ENCODE results near the gene EPSTI1. TPM values are rescaled to one million over a fixed set of nuclear protein-coding genes. Genes with fewer than 3 reads are reported as not detected.
A peak's percentile ranks its signal among the peaks of the same experiment; 100 is the strongest.

Gene EPSTI1
- total RNA-seq, 4 donors from 2014 or later, result 13.1 to 145 (median 18.7) TPM

DNA sequence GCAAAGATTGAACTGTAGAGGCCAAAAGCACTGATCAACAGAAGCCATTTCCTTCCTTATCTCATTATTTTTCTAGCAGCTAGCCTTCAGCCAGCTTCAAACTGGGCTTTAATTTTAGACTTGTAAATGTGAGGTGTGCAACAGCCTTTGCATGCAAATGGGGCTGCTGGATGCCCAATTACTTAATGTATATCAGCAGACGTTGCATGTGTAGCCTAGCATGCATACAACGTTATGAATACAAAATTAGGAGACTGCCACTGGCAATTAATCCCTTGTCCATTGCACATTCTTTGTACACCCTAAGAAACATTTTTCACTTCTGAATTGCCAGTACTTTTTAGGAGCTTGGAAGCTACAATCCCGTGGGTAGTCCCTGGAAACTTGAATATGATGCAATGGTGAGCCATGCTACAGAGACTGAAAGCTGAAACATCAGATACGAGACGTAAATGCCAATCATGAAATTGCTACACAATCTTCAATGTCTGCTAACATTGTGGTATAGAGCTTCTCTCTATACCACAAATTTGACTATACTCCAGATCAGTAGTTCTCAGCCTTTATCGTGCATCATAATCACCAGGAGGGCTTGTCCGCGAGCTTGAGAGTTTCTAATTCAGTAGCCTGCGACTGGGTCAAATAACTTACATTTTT is 20.2 kb downstream of the EPSTI1 start:
- intact Hi-C loops (cut with DNase I; ENCODE audit: low total_unique reads) (loop anchor here (10.0 kb wide), 1 partner anchor 823 kb away; no protein-coding TSS in a partner anchor), in situ Hi-C loops (cut with MboI; ENCODE audit: low pct_ligation_motif_present in 1 of 4, low pct_unique_long_range_greater_than_20kb in 1 of 4, low sequenced_read_pairs in 3 of 4) (loop anchor here in 1 of 4 donors (10.0 kb wide), 1 partner anchor 903 kb away; the partner anchor contains the start of genes CCDC122 and LACC1)
- 80 to 88% methylated on average over 6 to 9 of the region's 9 CpGs for WGBS, 2 donors (ENCODE audit: low coverage in 1 of 2)
- H3K27me3 ChIP-seq, result no peaks in the 10 kb centered on the region
- DNase-seq, result no peak
- no peak overlapping the region for H3K27ac ChIP-seq
- no peak for TF ChIP-seq POLR2AphosphoS5 (IDR thresholded peaks at IDR 0.05)
- TF ChIP-seq CTCF (IDR thresholded peaks at IDR 0.05), result no peak
- TF ChIP-seq POLR2A (IDR thresholded peaks at IDR 0.05), result no peak
- TF ChIP-seq EP300 (IDR thresholded peaks at IDR 0.05; ENCODE audit: low read depth), result no peak
- H3K4me1 ChIP-seq, result peaks cover 6 to 27% (median 21%) of the 10 kb centered on the region in 4 donors
- H3K36me3 ChIP-seq, result no peaks in the 10 kb centered on the region
- no peak overlapping the region for H3K4me3 ChIP-seq
- H3K9me3 ChIP-seq, result no peaks in the 10 kb centered on the region

DNA sequence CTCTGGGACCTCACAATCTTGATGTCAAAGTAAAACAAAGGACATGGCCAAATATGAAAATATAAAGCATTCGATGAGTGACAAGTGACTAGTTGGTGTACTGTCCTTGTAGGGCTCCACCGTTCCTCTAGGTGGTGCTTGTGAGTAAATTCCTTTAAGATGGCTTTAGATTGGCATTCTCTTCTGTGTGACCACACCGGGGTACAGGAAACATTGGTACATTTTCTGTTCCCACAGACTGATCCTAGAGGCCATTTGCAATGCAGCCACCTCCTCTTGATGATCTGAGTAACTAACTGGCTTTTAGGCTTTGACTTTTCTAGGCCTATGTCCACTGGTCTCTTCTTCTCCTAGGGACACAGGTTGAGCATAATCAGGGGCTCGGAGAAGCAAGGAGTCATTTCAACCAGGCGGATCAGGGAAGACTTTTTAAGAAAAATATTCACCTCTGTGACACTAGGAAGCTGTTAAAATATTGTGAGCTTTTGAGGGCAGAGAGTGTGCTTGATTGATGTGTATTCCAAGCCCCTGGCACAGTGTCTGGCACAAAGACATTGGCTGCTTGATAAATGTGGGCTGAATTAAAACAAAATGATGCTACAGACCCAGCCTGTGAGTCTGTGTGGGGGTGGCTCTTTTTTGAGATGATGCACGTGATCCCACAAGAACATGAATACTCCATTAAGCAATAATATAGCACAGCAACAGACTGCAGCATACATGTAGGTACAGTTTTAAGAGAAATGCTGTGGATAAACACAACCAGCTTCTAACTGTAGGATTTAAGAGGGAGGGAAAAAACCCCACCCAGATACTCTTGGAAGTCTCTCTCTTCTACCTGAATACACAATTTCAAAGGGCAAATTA is 21.0 kb downstream of the EPSTI1 start:
- in situ Hi-C loops (cut with MboI; ENCODE audit: low pct_ligation_motif_present in 1 of 4, low pct_unique_long_range_greater_than_20kb in 1 of 4, low sequenced_read_pairs in 3 of 4), result loop anchor here in 1 of 4 donors (10.0 kb wide), 1 partner anchor 904 kb away; the partner anchor contains the start of genes CCDC122 and LACC1
- H3K9me3 ChIP-seq, result no peaks in the 10 kb centered on the region
- H3K36me3 ChIP-seq, result no peaks in the 10 kb centered on the region
- WGBS, 2 donors (ENCODE audit: low coverage in 1 of 2), result 62 to 80% methylated on average over 2 to 6 of the region's 6 CpGs
- DNase-seq, result peak; percentile 50
- H3K4me1 ChIP-seq, result peaks cover 6 to 27% (median 21%) of the 10 kb centered on the region in 4 donors
- H3K4me3 ChIP-seq, result no peak overlapping the region
- intact Hi-C loops (cut with DNase I; ENCODE audit: low total_unique reads), result loop anchor here (10.0 kb wide), 1 partner anchor 824 kb away; no protein-coding TSS in a partner anchor
- no peaks in the 10 kb centered on the region for H3K27me3 ChIP-seq
- TF ChIP-seq CTCF (IDR thresholded peaks at IDR 0.05), result peak; percentile 69 to 79 (median 73)
- no peak for TF ChIP-seq EP300 (IDR thresholded peaks at IDR 0.05; ENCODE audit: low read depth)
- TF ChIP-seq POLR2A (IDR thresholded peaks at IDR 0.05), result no peak
- TF ChIP-seq POLR2AphosphoS5 (IDR thresholded peaks at IDR 0.05), result no peak
- no peak overlapping the region for H3K27ac ChIP-seq

DNA sequence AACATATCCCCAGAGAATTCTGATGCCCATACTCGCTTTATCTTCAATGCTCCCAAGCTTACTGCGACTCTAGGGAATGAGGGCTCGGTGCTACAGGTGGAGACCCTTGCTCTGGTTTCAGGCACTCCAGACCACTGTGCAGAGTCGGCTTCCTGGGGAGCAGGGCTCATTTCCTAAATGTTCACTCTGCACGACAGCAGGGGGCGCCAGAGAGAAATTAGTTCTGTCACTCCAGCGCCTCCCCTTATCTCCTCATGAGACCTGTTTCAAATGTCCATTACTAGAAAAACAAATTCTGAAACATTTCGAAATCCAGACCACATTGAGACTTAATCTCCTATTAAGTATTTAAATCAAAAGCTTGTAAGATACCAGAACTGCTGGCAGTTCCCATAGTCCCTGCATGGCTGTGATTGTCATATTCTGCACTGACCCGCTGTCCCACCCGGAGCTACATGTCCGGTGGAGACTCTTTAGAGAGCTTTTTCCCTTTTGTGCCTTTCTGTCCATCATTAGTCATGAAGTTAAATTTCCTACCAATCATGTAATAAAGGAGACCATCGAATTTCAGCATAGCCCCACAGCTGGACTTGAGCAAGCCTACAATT is 22.4 kb downstream of the EPSTI1 start:
- in situ Hi-C loops (cut with MboI; ENCODE audit: low pct_ligation_motif_present in 1 of 4, low pct_unique_long_range_greater_than_20kb in 1 of 4, low sequenced_read_pairs in 3 of 4) (loop anchor here in 1 of 4 donors (10.0 kb wide), 1 partner anchor 905 kb away; the partner anchor contains the start of genes CCDC122 and LACC1), intact Hi-C loops (cut with DNase I; ENCODE audit: low total_unique reads) (loop anchor here (10.0 kb wide), 1 partner anchor 825 kb away; no protein-coding TSS in a partner anchor)
- DNase-seq, result peak; percentile 90
- TF ChIP-seq CTCF (IDR thresholded peaks at IDR 0.05) (peak; percentile 80 to 91 (median 84)), POLR2AphosphoS5 (IDR thresholded peaks at IDR 0.05) (no peak)
- Histone ChIP-seq H3K27me3 (no peaks in the 10 kb centered on the region), H3K4me1 (peaks cover 6 to 27% (median 21%) of the 10 kb centered on the region in 4 donors), H3K4me3 (no peak overlapping the region), H3K36me3 (no peaks in the 10 kb centered on the region), H3K9me3 (no peaks in the 10 kb centered on the region), H3K27ac (peak overlapping the region; percentile 67 to 79 (median 77))
- 48 to 63% methylated on average over 5 to 12 of the region's 12 CpGs for WGBS, 2 donors (ENCODE audit: low coverage in 1 of 2)

Measured in transverse colon (tissue), 4 donors.